ENCODE results near the gene SERPINB2.

The SERPINB2 gene

DNA sequence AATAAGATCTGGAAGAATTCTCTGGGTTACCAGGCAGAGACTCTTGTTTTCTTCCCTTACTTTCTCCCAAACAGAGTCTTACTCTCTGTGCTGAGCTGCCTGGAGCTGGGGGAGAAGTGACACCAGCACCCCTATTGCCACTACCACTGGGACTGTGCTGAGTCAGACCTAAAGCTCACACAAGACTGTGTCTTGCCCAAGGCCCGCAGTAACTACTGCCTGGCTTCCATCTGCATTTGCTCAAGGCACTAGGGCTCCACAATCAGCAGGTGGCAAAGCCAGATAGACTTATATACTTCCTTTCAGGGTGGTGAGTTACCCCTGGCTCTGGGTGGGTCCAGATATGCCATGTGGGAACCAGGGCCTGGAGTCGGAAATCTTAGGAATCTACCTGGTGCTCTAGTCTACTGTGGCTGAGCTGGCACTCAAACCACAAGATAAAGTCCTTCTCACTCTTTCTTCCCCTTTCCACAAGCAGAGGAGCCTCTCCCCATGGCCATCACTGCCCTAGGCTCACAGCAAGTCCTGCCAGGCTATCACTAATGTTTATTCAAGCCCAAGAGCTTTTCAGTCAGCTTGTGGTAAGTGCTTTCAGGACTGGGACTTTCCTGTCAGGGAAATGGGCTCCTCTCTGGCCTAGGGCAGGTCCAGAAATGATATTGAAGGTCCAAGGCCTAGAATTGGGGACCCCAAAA lies 27.6 kb upstream of the SERPINB2 start:
- TF ChIP-seq, protein P1, sequence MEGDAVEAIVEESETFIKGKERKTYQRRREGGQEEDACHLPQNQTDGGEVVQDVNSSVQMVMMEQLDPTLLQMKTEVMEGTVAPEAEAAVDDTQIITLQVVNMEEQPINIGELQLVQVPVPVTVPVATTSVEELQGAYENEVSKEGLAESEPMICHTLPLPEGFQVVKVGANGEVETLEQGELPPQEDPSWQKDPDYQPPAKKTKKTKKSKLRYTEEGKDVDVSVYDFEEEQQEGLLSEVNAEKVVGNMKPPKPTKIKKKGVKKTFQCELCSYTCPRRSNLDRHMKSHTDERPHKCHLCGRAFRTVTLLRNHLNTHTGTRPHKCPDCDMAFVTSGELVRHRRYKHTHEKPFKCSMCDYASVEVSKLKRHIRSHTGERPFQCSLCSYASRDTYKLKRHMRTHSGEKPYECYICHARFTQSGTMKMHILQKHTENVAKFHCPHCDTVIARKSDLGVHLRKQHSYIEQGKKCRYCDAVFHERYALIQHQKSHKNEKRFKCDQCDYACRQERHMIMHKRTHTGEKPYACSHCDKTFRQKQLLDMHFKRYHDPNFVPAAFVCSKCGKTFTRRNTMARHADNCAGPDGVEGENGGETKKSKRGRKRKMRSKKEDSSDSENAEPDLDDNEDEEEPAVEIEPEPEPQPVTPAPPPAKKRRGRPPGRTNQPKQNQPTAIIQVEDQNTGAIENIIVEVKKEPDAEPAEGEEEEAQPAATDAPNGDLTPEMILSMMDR (IDR thresholded peaks at IDR 0.05; ENCODE audit: extremely low read depth, missing control alignments) = no peak
- DNase-seq (ENCODE audit: low spot score) = no peak

- TF ChIP-seq, protein P1 (IDR thresholded peaks at IDR 0.05; ENCODE audit: extremely low read depth, missing control alignments) = no peak
- no peak for DNase-seq (ENCODE audit: low spot score)
These were observed 27.0 kb upstream of the SERPINB2 start for GRCh38 chr18:63860531-63860930.

DNA sequence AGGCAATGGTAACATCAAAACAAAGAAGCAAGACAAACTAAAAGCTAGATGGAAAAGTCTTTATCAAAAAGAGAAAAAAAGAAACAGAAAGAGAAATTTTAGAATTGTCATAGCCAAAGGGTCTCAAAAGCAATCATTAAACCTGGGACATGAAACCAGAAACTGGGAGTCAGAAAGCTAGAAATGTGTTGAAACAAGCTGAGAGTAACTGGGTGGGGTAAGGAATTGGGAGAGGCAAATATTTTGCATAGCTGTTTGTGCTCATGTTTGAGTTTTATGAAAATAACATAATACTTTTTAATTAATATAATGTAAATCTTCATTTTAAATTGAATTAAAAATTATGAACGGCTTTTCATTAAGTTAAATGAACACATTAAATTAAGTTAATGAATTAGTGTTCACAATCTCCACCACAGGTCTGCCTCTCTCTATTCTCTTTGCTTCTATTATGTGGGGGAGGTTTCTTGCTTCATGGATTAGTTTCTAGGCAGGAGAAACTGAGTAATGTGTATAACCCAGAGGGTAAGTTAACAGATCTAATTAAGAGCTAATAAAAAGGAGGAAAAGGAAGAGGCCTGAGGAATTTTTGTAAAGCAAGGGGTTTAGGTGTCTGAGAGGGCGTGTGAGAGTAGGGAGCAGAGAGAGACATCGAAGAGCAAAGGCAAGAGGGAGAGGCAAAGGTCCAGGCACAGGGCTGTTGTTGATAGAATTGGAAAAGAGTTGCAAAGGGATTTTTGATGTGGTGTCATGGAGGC lies 20.0 kb upstream of the SERPINB2 start:
- DNase-seq (ENCODE audit: low spot score) = no peak
- TF ChIP-seq, protein P1 (IDR thresholded peaks at IDR 0.05; ENCODE audit: extremely low read depth, missing control alignments) = no peak

- DNase-seq (ENCODE audit: low spot score) = no peak
- TF ChIP-seq, protein P1 (IDR thresholded peaks at IDR 0.05; ENCODE audit: extremely low read depth, missing control alignments) = no peak
These were observed 19.0 kb upstream of the SERPINB2 start for GRCh38 chr18:63868546-63868945.

- DNase-seq (ENCODE audit: low spot score) = no peak
- TF ChIP-seq, protein P1 (IDR thresholded peaks at IDR 0.05; ENCODE audit: extremely low read depth, missing control alignments) = no peak
These were observed 18.1 kb upstream of the SERPINB2 start for GRCh38 chr18:63869374-63869773.

GRCh38 chr18:63869851-63870250 lies 17.7 kb upstream of the SERPINB2 start:
- no peak for DNase-seq (ENCODE audit: low spot score)
- TF ChIP-seq, protein P1 (IDR thresholded peaks at IDR 0.05; ENCODE audit: extremely low read depth, missing control alignments) = no peak

DNA sequence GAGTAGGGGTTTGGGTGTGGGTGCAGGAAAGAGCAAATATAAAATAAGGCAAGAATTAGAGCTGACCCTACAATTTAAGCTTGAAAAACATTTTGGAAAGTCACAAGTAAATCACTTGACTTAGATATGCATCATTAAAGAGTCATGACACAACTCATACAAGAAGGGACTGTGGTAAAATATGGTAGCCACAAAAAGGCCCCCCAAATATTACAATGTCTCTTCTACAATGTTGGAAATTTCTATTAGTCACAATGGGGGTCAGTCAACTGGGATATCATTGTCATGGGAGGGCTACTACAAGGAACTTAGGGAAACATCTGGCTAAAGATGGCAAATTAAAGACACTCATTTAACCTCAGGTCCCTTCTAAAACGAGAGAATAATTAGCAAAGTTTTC lies 15.7 kb upstream of the SERPINB2 start:
- DNase-seq (ENCODE audit: low spot score) = no peak
- TF ChIP-seq, protein P1 (IDR thresholded peaks at IDR 0.05; ENCODE audit: extremely low read depth, missing control alignments) = no peak
